Choroid plexus epithelial cell (primary cell): ENCODE results near the gene ENOSF1.
A peak's percentile ranks its signal among the peaks of the same experiment; 100 is the strongest.
"Not testable (repeated sequence)": the region's sequence is repeated elsewhere in the genome, so short reads cannot be mapped to it uniquely, and the experiment has no call there.

Source experiments
- DNase-seq: peaks from one replicate; pipeline ENCODE4 v3.0.0-alpha.2; 2010; ENCODE audit warnings: low read depth
- H3K4me3 ChIP-seq: 2 replicates; pipeline ENCODE4 v1.5.1; 2011; ENCODE audit warnings: low read depth, mild to moderate bottlenecking, control low read depth, low read length, moderate library complexity
- CTCF ChIP-seq: conservative IDR thresholded peaks from 2 replicates; pipeline ENCODE4 v1.5.1; 2011; ENCODE audit warnings: low read depth, mild to moderate bottlenecking, control low read depth, inconsistent platforms, low read length, moderate library complexity

The ENOSF1 gene, protein sequence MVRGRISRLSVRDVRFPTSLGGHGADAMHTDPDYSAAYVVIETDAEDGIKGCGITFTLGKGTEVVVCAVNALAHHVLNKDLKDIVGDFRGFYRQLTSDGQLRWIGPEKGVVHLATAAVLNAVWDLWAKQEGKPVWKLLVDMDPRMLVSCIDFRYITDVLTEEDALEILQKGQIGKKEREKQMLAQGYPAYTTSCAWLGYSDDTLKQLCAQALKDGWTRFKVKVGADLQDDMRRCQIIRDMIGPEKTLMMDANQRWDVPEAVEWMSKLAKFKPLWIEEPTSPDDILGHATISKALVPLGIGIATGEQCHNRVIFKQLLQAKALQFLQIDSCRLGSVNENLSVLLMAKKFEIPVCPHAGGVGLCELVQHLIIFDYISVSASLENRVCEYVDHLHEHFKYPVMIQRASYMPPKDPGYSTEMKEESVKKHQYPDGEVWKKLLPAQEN

GRCh38 chr18:712401-713134, at the start of gene ENOSF1:
ENOSF1 (minus strand) TSS chr18:712630; CDS start chr18:712587, 43 bp downstream.
- H3K4me3 ChIP-seq: peak within 1 kb of the TSS; percentile 81
- peak; percentile 75 for TF ChIP-seq CTCF
- DNase-seq: peak; percentile 88

DNA sequence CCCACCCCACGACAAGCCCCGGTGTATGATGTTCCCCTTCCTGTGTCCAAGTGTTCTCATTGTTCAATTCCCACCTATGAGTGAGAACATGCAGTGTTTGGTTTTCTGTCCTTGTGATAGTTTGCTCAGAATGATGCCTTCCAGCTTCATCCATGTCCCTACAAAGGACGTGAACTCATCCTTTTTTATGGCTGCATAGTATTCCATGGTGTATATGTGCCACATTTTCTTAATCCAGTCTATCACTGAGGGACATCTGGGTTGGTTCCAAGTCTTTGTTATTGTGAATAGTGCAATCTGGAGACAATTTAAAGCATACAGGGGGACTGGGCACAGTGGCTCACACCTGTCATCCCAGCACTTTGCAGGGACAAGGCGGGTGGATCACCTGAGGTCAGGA, 47.4 kb upstream of the ENOSF1 start:
- H3K4me3 ChIP-seq, DNase-seq: not testable (repeated sequence)

DNA sequence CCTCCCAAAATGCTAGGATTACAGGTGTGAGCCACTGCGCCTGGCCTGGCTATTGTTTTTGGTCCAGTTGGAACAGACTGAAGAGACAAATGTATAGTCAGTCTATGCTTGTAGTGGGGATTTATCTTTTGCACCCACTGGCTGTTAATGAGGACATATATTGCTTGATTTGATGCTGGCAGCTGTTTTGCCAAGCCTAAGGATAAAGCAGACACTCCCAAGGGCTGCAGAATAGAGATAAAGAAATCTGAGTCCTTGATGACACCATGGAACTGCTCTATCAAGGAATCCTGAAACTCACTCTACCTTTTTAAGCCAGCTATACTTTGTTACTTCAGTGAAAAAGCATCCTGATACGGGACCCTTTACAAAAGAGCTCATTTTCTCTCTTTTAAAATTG, 43.1 kb upstream of the ENOSF1 start:
- no peak overlapping the region for H3K4me3 ChIP-seq
- no peak for TF ChIP-seq CTCF
- DNase-seq: no peak

DNA sequence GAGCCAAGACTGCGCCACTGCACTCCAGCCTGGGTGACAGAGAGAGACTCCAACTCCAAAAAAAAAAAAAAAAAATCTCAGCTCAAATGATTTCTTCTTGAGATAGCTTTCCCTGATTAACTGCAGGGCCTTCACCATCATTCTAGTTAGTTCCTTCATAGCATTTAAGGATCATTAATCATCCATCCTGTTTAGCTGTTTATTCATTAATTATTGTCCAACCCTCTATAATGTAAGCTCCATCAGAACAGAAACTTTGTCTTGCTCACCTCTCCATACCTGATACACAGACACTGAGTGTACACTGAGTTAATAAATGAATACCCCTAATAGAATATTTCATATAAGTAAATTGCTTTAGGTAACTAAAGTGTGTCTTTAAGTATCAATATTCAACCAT, 42.2 kb upstream of the ENOSF1 start:
- no peak for TF ChIP-seq CTCF
- H3K4me3 ChIP-seq: no peak overlapping the region
- DNase-seq: no peak

DNA sequence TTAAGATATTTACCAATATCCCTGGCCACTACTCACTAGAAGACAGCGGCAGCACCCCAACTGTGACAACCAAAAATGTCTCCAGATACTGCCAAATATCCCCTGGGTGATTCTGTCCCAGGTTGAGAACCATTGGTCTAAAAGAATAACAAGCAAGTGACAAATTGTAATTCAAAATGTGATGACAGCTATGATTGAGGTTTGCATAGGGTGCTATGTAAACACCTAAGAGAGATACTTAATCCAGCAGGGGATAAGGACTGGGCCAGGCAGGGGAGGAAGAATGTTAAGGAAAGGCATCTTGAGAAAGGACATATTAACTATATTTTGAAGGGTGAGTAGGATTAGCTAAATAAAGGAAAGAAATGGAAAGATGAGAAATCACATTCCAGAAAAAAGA, 38.0 kb upstream of the ENOSF1 start:
- TF ChIP-seq CTCF: no peak
- no peak overlapping the region for H3K4me3 ChIP-seq
- DNase-seq: no peak

DNA sequence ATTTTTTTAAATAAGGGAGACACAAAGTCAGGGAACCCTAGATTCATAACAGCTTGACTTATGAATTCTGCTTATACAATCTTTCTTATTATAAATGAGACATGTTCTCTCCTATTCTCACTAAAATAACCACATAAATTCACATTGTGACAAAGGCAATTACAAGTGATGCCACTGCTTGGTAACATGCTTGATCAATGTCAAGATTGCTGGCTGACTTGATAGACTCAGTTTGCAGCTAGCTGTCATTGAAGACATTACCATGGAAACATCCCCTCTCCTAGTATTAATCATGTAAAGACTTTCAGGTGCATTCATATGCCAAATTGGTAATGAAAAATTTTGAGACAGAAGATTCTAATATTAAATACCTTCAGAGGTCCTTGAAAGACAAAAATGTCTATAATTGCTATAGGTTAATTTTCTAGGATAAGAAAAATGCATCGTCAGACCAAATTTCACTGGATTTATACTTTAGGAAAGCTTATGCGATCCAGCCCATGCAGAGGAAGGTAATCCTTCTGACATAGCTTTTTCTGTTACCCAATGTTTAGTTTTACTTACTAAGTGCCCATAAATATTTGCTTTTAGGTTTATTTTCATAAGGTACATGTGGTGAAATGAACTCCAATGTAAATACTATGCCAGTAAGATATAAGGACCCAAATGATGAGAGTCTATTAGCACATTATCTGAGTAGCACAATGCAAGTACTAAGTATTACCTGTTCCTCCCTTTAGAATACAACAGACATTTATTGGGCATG, 32.6 kb upstream of the ENOSF1 start:
- H3K4me3 ChIP-seq: no peak overlapping the region
- no peak for DNase-seq
- no peak for TF ChIP-seq CTCF

- DNase-seq: peak; percentile 77
- TF ChIP-seq CTCF: peak; percentile 68
These were observed 29.6 kb upstream of the ENOSF1 start for GRCh38 chr18:741931-742512.

More at GRCh38 chr18:741931-742512, 29.6 kb upstream of the ENOSF1 start:
- H3K4me3 ChIP-seq: no peak overlapping the region
